ENCODE measurements around the gene C4orf17. TPM values are rescaled to one million over a fixed set of nuclear protein-coding genes. Genes with fewer than 3 reads are reported as not detected.

The C4orf17 gene
- total RNA-seq, 2 experiments from 2014 or later: not detected

DNA sequence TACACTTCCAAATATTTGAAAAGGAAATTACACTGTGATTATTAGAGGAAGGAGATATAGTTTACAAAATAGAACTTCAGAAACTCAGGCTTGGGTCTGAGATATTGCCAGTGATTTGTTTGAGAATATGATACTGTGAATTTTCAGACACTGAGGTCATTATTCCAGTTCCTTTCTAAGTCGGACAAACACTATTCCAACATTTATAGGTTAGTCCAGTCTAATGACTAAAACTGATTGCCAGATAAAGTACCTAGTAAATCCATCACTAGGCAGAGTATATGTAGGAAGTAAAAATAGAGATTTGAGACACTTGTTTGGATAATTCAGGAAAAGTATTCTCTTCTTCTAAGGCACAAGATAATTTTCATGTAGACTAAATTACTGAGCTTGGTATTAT lies 77.0 kb downstream of the C4orf17 start:
- ChIA-PET POLR2A (interaction anchor here (1.4 kb wide), 1 partner anchor 16 kb away, joined by 5 read pairs; no protein-coding TSS in a partner anchor), CTCF (ENCODE audit: unreplicated experiment) (no interaction called here)
- Histone ChIP-seq H4K20me1 (ENCODE audit: insufficient read depth, low read length) (no peaks in the 10 kb centered on the region), H3K79me2 (ENCODE audit: insufficient read depth, low read depth, low read length) (no peaks in the 10 kb centered on the region), H3K27ac (ENCODE audit: low read depth, low read length, poor library complexity, severe bottlenecking) (no peak overlapping the region), H3K36me3 (ENCODE audit: insufficient read depth, low read length) (no peaks in the 10 kb centered on the region), H3K4me2 (ENCODE audit: low read length) (no peak overlapping the region), H2AFZ (ENCODE audit: low read length) (no peak overlapping the region), H3K4me3 (ENCODE audit: low read depth, low read length, poor library complexity, severe bottlenecking) (no peak overlapping the region), H3K4me1 (ENCODE audit: insufficient read depth, low read length, poor library complexity, severe bottlenecking) (no peaks in the 10 kb centered on the region), H3K9me2 (ENCODE audit: insufficient read depth, low read length) (no peaks in the 10 kb centered on the region), H3K9me3 (ENCODE audit: low read length) (no peaks in the 10 kb centered on the region)
- TF ChIP-seq EZH2phosphoT487 (IDR thresholded peaks at IDR 0.05; ENCODE audit: borderline replicate concordance, low read depth, low read length): no peak
- TF ChIP-seq, protein P1, sequence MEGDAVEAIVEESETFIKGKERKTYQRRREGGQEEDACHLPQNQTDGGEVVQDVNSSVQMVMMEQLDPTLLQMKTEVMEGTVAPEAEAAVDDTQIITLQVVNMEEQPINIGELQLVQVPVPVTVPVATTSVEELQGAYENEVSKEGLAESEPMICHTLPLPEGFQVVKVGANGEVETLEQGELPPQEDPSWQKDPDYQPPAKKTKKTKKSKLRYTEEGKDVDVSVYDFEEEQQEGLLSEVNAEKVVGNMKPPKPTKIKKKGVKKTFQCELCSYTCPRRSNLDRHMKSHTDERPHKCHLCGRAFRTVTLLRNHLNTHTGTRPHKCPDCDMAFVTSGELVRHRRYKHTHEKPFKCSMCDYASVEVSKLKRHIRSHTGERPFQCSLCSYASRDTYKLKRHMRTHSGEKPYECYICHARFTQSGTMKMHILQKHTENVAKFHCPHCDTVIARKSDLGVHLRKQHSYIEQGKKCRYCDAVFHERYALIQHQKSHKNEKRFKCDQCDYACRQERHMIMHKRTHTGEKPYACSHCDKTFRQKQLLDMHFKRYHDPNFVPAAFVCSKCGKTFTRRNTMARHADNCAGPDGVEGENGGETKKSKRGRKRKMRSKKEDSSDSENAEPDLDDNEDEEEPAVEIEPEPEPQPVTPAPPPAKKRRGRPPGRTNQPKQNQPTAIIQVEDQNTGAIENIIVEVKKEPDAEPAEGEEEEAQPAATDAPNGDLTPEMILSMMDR (conservative IDR thresholded peaks at IDR 0.05; ENCODE audit: low read length): no peak
- no peak for DNase-seq (ENCODE audit: low spot score)
- intact Hi-C loops (cut with micrococcal nuclease; ENCODE audit: unreplicated experiment): no loop called here
- no TSS peak for BruUV-seq (replicated peaks)

DNA sequence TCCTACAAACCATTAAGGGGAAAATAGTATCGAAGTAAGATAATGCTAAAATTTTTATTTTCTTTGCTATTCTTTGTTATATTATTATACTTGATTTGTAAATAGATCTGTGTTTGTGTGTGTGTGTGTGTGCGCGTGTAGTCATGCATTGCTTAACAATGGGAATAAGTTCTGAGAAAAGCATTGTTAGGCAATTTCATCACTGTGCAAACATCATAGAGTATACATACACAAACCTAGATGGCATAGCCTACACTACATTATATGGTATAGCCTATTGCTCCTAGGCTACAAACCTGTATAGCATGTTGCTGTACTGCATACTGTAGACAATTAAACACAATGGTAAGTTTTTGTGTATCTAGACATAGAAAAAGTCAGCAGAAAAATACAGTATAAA lies 80.9 kb downstream of the C4orf17 start:
- TF ChIP-seq, protein P1 (conservative IDR thresholded peaks at IDR 0.05; ENCODE audit: low read length): no peak
- no peak for TF ChIP-seq EZH2phosphoT487 (IDR thresholded peaks at IDR 0.05; ENCODE audit: borderline replicate concordance, low read depth, low read length)
- BruUV-seq (replicated peaks): no TSS peak
- Histone ChIP-seq H3K27ac (ENCODE audit: low read depth, low read length, poor library complexity, severe bottlenecking) (no peak overlapping the region), H3K4me2 (ENCODE audit: low read length) (no peak overlapping the region), H2AFZ (ENCODE audit: low read length) (no peak overlapping the region), H3K79me2 (ENCODE audit: insufficient read depth, low read depth, low read length) (no peaks in the 10 kb centered on the region), H3K9me2 (ENCODE audit: insufficient read depth, low read length) (no peaks in the 10 kb centered on the region), H4K20me1 (ENCODE audit: insufficient read depth, low read length) (no peaks in the 10 kb centered on the region), H3K4me1 (ENCODE audit: insufficient read depth, low read length, poor library complexity, severe bottlenecking) (no peaks in the 10 kb centered on the region), H3K36me3 (ENCODE audit: insufficient read depth, low read length) (no peaks in the 10 kb centered on the region), H3K9me3 (ENCODE audit: low read length) (no peaks in the 10 kb centered on the region), H3K4me3 (ENCODE audit: low read depth, low read length, poor library complexity, severe bottlenecking) (no peak overlapping the region)
- intact Hi-C loops (cut with micrococcal nuclease; ENCODE audit: unreplicated experiment): no loop called here
- CTCF ChIA-PET (ENCODE audit: unreplicated experiment): no interaction called here
- DNase-seq (ENCODE audit: low spot score): no peak
- POLR2A ChIA-PET: interaction anchor here (0.6 kb wide), 1 partner anchor 115 kb away, joined by 3 read pairs; no protein-coding TSS in a partner anchor

Other genes starting within 250 kb of the C4orf17 start
- not detected in 2 replicates for gene ADH1A, start 220.0 kb upstream of the C4orf17 start, total RNA-seq (2014; rRNA removed; shearing (Covaris generic))
- gene ADH1A, start 220.0 kb upstream of the C4orf17 start, total RNA-seq (2022): not detected in 2 replicates
- not detected in 2 replicates for gene ADH1B, start 189.6 kb upstream of the C4orf17 start, total RNA-seq (2014; rRNA removed; shearing (Covaris generic))
- gene ADH1B, start 189.6 kb upstream of the C4orf17 start, total RNA-seq (2022): not detected in 2 replicates
- gene ADH1C, start 158.3 kb upstream of the C4orf17 start, total RNA-seq (2014; rRNA removed; shearing (Covaris generic)): not detected in 2 replicates
- not detected in 2 replicates for gene ADH1C, start 158.3 kb upstream of the C4orf17 start, total RNA-seq (2022)
- gene ADH7, start 75.7 kb upstream of the C4orf17 start, total RNA-seq (2014; rRNA removed; shearing (Covaris generic)): not detected in 2 replicates
- gene ADH7, start 75.7 kb upstream of the C4orf17 start, total RNA-seq (2022): not detected in 2 replicates
- 7.9 and 13.3 TPM in 2 replicates for gene TRMT10A, start 53.0 kb downstream of the C4orf17 start, total RNA-seq (2014; rRNA removed; shearing (Covaris generic))
- 17.1 and 18.8 TPM in 2 replicates for gene TRMT10A, start 53.0 kb downstream of the C4orf17 start, total RNA-seq (2022)
- gene MTTP, start 63.8 kb downstream of the C4orf17 start, total RNA-seq (2014; rRNA removed; shearing (Covaris generic)): 0.25 TPM in 1 of 2 replicates, not detected in the other
- gene MTTP, start 63.8 kb downstream of the C4orf17 start, total RNA-seq (2022): 0.57 and 0.77 TPM in 2 replicates
- gene C4orf54, start 146.8 kb downstream of the C4orf17 start, total RNA-seq (2014; rRNA removed; shearing (Covaris generic)): not detected in 2 replicates
- not detected in 2 replicates for gene C4orf54, start 146.8 kb downstream of the C4orf17 start, total RNA-seq (2022)